Measurements from ENCODE around the gene SFMBT2. TPM values are rescaled to one million over a fixed set of nuclear protein-coding genes. Genes with fewer than 3 reads are reported as not detected.
"Not testable (repeated sequence)": the region's sequence is repeated elsewhere in the genome, so short reads cannot be mapped to it uniquely, and the experiment has no call there.

The SFMBT2 gene
- total RNA-seq, 1 experiment from 2014 or later, result 1.3 TPM

- CTCF ChIA-PET, result no interaction called here
- BruUV-seq (replicated peaks), result no TSS peak
- DNase-seq (ENCODE audit: low read depth, low spot score), result no peak
- H3K4me1 ChIP-seq (ENCODE audit: control insufficient read depth, insufficient read depth, low read length), result no peaks in the 10 kb centered on the region
- no peak for TF ChIP-seq CTCF (IDR thresholded peaks at IDR 0.05)
- TF ChIP-seq TCF7L2 (IDR thresholded peaks at IDR 0.05; ENCODE audit: low read depth, low read length), result no peak
- no peak for TF ChIP-seq REST (IDR thresholded peaks at IDR 0.05; ENCODE audit: insufficient read depth in 1 of 2, low read depth in 2 of 2, low read length in 1 of 2)
- TF ChIP-seq POLR2AphosphoS5 (IDR thresholded peaks at IDR 0.05; ENCODE audit: low read depth, low read length), result no peak
- TF ChIP-seq SIN3A (IDR thresholded peaks at IDR 0.05; ENCODE audit: borderline replicate concordance, insufficient read depth, low read depth, low read length), result no peak
- no peak for ATAC-seq
- H3K9me3 ChIP-seq (ENCODE audit: control insufficient read depth, insufficient read depth, low read depth, low read length), result no peaks in the 10 kb centered on the region
- H3K4me3 ChIP-seq (ENCODE audit: low read depth in 2 of 2, low read length in 2 of 2), result no peak overlapping the region
- no peaks in the 10 kb centered on the region for H3K36me3 ChIP-seq (ENCODE audit: control insufficient read depth, insufficient read depth, low read length)
- intact Hi-C loops (cut with micrococcal nuclease; ENCODE audit: unreplicated experiment), result no loop called here
- no peaks in the 10 kb centered on the region for H3K27me3 ChIP-seq (ENCODE audit: control insufficient read depth, insufficient read depth, low read length)
- in situ Hi-C loops (cut with HindIII; ENCODE audit: low pct_unique_long_range_greater_than_20kb, low sequenced_read_pairs), result no loop called here
- no peak overlapping the region for H3K27ac ChIP-seq (ENCODE audit: low read length)
- POLR2A ChIA-PET, result no interaction called here
These were observed 218.8 kb downstream of the SFMBT2 start for GRCh38 chr10:7192061-7192460.

GRCh38 chr10:7190772-7191171 lies 220.1 kb downstream of the SFMBT2 start:
- DNase-seq (ENCODE audit: low read depth, low spot score); H3K9me3 ChIP-seq (ENCODE audit: control insufficient read depth, insufficient read depth, low read depth, low read length); ATAC-seq; in situ Hi-C loops (cut with HindIII; ENCODE audit: low pct_unique_long_range_greater_than_20kb, low sequenced_read_pairs); H3K4me3 ChIP-seq (ENCODE audit: low read depth in 2 of 2, low read length in 2 of 2); H3K4me1 ChIP-seq (ENCODE audit: control insufficient read depth, insufficient read depth, low read length); intact Hi-C loops (cut with micrococcal nuclease; ENCODE audit: unreplicated experiment); H3K27ac ChIP-seq (ENCODE audit: low read length); H3K36me3 ChIP-seq (ENCODE audit: control insufficient read depth, insufficient read depth, low read length); H3K27me3 ChIP-seq (ENCODE audit: control insufficient read depth, insufficient read depth, low read length); POLR2A ChIA-PET; BruUV-seq (replicated peaks); CTCF ChIA-PET: not testable (repeated sequence)

DNA sequence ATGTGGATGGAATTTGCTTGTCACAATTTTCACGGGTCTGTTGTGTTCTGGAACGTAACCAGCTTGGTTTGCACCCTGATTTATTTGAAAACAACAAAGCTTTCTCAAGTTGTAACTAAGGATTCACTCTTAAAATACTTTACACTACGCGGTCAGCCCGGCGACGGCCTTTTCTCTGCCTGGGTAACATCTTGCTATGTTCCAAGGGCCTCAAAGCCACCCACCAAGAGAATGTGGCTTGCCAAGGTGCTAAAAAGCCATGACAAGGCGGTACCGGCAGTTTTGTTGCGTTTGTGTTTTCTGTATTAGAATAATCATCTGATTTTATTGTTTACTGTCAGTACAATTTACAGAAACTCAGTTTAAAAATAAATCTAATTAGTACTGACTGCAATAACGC lies 220.9 kb downstream of the SFMBT2 start:
- no peak overlapping the region for H3K27ac ChIP-seq (ENCODE audit: low read length)
- no peak overlapping the region for H3K4me3 ChIP-seq (ENCODE audit: low read depth in 2 of 2, low read length in 2 of 2)
- no TSS peak for BruUV-seq (replicated peaks)
- ATAC-seq (no peak), DNase-seq (ENCODE audit: low read depth, low spot score) (no peak)
- H3K4me1 ChIP-seq (ENCODE audit: control insufficient read depth, insufficient read depth, low read length), result no peaks in the 10 kb centered on the region
- TF ChIP-seq POLR2AphosphoS5 (IDR thresholded peaks at IDR 0.05; ENCODE audit: low read depth, low read length) (no peak), TCF7L2 (IDR thresholded peaks at IDR 0.05; ENCODE audit: low read depth, low read length) (no peak), CTCF (IDR thresholded peaks at IDR 0.05) (no peak), REST (IDR thresholded peaks at IDR 0.05; ENCODE audit: insufficient read depth in 1 of 2, low read depth in 2 of 2, low read length in 1 of 2) (no peak), SIN3A (IDR thresholded peaks at IDR 0.05; ENCODE audit: borderline replicate concordance, insufficient read depth, low read depth, low read length) (no peak)
- H3K36me3 ChIP-seq (ENCODE audit: control insufficient read depth, insufficient read depth, low read length), result no peaks in the 10 kb centered on the region
- H3K9me3 ChIP-seq (ENCODE audit: control insufficient read depth, insufficient read depth, low read depth, low read length), result no peaks in the 10 kb centered on the region
- ChIA-PET POLR2A (no interaction called here), CTCF (no interaction called here)
- intact Hi-C loops (cut with micrococcal nuclease; ENCODE audit: unreplicated experiment) (no loop called here), in situ Hi-C loops (cut with HindIII; ENCODE audit: low pct_unique_long_range_greater_than_20kb, low sequenced_read_pairs) (no loop called here)
- no peaks in the 10 kb centered on the region for H3K27me3 ChIP-seq (ENCODE audit: control insufficient read depth, insufficient read depth, low read length)

All from Panc1 (cell line).